ENCODE results near the gene KAT5.
A peak's percentile ranks its signal among the peaks of the same experiment; 100 is the strongest.
"Not testable (repeated sequence)": the region's sequence is repeated elsewhere in the genome, so short reads cannot be mapped to it uniquely, and the experiment has no call there.

KAT5 gene

GRCh38 chr11:65739022-65739421, 27.0 kb downstream of the KAT5 start:
- no peak for DNase-seq
- intact Hi-C loops (cut with DNase I): no loop called here

GRCh38 chr11:65741185-65741584, 29.1 kb downstream of the KAT5 start:
- DNase-seq: no peak
- intact Hi-C loops (cut with DNase I): no loop called here

- no peak for DNase-seq
- intact Hi-C loops (cut with DNase I): no loop called here
These were observed 30.3 kb downstream of the KAT5 start for GRCh38 chr11:65742353-65742752.

- intact Hi-C loops (cut with DNase I): no loop called here
- no peak for DNase-seq
These were observed 31.6 kb downstream of the KAT5 start for GRCh38 chr11:65743681-65744025.

GRCh38 chr11:65744026-65744698, 32.1 kb downstream of the KAT5 start:
- intact Hi-C loops (cut with DNase I): no loop called here
- no peak for DNase-seq

GRCh38 chr11:65744699-65745042, 32.6 kb downstream of the KAT5 start:
- DNase-seq: no peak
- intact Hi-C loops (cut with DNase I): no loop called here

GRCh38 chr11:65745049-65745448, 33.0 kb downstream of the KAT5 start:
- DNase-seq: peak in 2 of 10 donors; percentile 71 to 82
- intact Hi-C loops (cut with DNase I): no loop called here

- DNase-seq; intact Hi-C loops (cut with DNase I): not testable (repeated sequence)
These were observed 50.1 kb downstream of the KAT5 start for GRCh38 chr11:65762169-65762568.

- intact Hi-C loops (cut with DNase I); DNase-seq: not testable (repeated sequence)
These were observed 50.8 kb downstream of the KAT5 start for GRCh38 chr11:65762816-65763215.

GRCh38 chr11:65764434-65764833, 52.4 kb downstream of the KAT5 start:
- DNase-seq: no peak
- intact Hi-C loops (cut with DNase I): no loop called here

GRCh38 chr11:65766535-65766934, 54.5 kb downstream of the KAT5 start:
- intact Hi-C loops (cut with DNase I): no loop called here
- DNase-seq: no peak

GRCh38 chr11:65767406-65767805, 55.4 kb downstream of the KAT5 start:
- DNase-seq: no peak
- intact Hi-C loops (cut with DNase I): no loop called here

- intact Hi-C loops (cut with DNase I); DNase-seq: not testable (repeated sequence)
These were observed 55.8 kb downstream of the KAT5 start for GRCh38 chr11:65767806-65768205.

Data from posterior cingulate gyrus (tissue), 11 donors.